RWPE2 (cell line): ENCODE results near the gene RNASEH2B.

ENCODE experiments used
- ATAC-seq: fragments of 200-7000 bp; cut with Tn5 transposase; 3 replicates; pipeline ENCODE4 v1.9.1; 2021; ENCODE audit warnings: low read depth
- DNase-seq: peaks from one replicate; pipeline ENCODE4 v3.0.0-alpha.2; 2020; ENCODE audit warnings: low spot score
- H3K27ac ChIP-seq: fragments of 450-650 bp; 2 replicates; pipeline ENCODE4 v1.5.1; 2017; ENCODE audit warnings: mild to moderate bottlenecking; ENCODE audit not compliant: poor library complexity, severe bottlenecking
- H3K27me3 ChIP-seq: fragments of 250-450 bp; sonication (Bioruptor Pico); 2 replicates; pipeline ENCODE4 v1.5.1; 2021; ENCODE audit warnings: mild to moderate bottlenecking, moderate library complexity; ENCODE audit not compliant: insufficient read depth, poor library complexity, severe bottlenecking
- H3K36me3 ChIP-seq: fragments of 250-450 bp; sonication (Bioruptor Pico); 2 replicates; pipeline ENCODE4 v1.5.1; 2020; ENCODE audit warnings: low read depth, mild to moderate bottlenecking, moderate library complexity
- H3K4me1 ChIP-seq: fragments of 250-450 bp; sonication (Bioruptor Pico); 2 replicates; pipeline ENCODE4 v1.5.1; 2021; ENCODE audit warnings: mild to moderate bottlenecking, moderate library complexity; ENCODE audit not compliant: insufficient read depth, poor library complexity, severe bottlenecking
- H3K4me3 ChIP-seq: fragments of 250-450 bp; sonication (Bioruptor Pico); 2 replicates; pipeline ENCODE4 v1.5.1; 2021; ENCODE audit warnings: mild to moderate bottlenecking, moderate library complexity; ENCODE audit not compliant: severe bottlenecking
- H3K9me3 ChIP-seq: fragments of 250-450 bp; sonication (Bioruptor Pico); 2 replicates; pipeline ENCODE4 v1.5.1; 2021; ENCODE audit warnings: mild to moderate bottlenecking, moderate library complexity; ENCODE audit not compliant: severe bottlenecking
- TF ChIP-seq, protein P1 (sequence below): fragments of 450-650 bp; IDR thresholded peaks from one replicate; pipeline ENCODE4 v1.5.1; 2017; ENCODE audit warnings: mild to moderate bottlenecking, moderate library complexity; ENCODE audit not compliant: poor library complexity, severe bottlenecking

RNASEH2B gene

DNA sequence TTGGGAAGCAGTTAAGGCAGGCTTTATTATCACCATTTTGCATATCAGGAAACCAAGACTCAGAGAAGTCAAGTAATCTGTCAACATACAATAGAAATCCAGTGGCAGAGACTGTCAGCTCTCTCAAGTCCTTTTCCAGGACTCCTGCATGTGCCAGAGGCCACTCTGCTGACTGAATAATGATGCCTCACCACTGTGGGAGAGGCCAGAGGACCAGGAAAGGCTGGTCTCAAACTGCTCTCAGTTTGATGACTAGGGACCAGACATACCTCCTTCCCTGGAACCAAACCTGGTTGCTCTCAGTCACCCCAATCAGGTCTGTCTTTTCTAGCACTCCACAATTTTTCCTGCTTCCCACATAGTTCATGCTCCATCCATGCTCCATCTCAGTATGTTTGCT lies 8.0 kb downstream of the RNASEH2B start:
- Histone ChIP-seq H3K36me3 (no peaks in the 10 kb centered on the region; the same call in 1 of the 2 replicates), H3K27ac (no peak overlapping the region), H3K27me3 (no peaks in the 10 kb centered on the region), H3K4me1 (no peaks in the 10 kb centered on the region), H3K4me3 (no peak overlapping the region), H3K9me3 (peaks cover 4% of the 10 kb centered on the region)
- DNase-seq (no peak), ATAC-seq (no peak)
- TF ChIP-seq, protein P1, sequence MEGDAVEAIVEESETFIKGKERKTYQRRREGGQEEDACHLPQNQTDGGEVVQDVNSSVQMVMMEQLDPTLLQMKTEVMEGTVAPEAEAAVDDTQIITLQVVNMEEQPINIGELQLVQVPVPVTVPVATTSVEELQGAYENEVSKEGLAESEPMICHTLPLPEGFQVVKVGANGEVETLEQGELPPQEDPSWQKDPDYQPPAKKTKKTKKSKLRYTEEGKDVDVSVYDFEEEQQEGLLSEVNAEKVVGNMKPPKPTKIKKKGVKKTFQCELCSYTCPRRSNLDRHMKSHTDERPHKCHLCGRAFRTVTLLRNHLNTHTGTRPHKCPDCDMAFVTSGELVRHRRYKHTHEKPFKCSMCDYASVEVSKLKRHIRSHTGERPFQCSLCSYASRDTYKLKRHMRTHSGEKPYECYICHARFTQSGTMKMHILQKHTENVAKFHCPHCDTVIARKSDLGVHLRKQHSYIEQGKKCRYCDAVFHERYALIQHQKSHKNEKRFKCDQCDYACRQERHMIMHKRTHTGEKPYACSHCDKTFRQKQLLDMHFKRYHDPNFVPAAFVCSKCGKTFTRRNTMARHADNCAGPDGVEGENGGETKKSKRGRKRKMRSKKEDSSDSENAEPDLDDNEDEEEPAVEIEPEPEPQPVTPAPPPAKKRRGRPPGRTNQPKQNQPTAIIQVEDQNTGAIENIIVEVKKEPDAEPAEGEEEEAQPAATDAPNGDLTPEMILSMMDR = no peak

DNA sequence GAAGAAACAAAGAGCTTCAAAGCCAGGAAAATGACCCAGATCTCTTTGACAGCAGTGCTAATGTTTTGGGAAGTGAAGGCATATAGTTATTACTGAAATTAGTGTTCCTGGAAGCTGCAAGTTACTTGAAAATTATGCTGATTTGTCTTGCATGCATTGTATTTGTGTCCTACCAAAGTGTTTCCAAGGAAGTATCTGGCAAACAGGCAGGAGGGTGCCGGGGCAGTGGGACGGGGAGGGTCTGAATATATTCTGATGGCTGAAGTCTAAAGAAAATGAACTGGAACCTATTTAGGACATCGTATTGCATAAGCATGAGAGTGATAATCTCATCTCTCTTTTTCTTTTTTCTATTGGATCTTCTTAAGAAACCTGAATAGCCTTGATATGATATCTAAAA lies 9.0 kb downstream of the RNASEH2B start:
- H3K9me3 ChIP-seq = peaks cover 4% of the 10 kb centered on the region
- H3K36me3 ChIP-seq = no peaks in the 10 kb centered on the region; the same call in 1 of the 2 replicates
- H3K4me3 ChIP-seq = no peak overlapping the region
- ATAC-seq = no peak
- H3K27ac ChIP-seq = no peak overlapping the region
- no peaks in the 10 kb centered on the region for H3K4me1 ChIP-seq
- TF ChIP-seq, protein P1 = no peak
- no peaks in the 10 kb centered on the region for H3K27me3 ChIP-seq
- no peak for DNase-seq

DNA sequence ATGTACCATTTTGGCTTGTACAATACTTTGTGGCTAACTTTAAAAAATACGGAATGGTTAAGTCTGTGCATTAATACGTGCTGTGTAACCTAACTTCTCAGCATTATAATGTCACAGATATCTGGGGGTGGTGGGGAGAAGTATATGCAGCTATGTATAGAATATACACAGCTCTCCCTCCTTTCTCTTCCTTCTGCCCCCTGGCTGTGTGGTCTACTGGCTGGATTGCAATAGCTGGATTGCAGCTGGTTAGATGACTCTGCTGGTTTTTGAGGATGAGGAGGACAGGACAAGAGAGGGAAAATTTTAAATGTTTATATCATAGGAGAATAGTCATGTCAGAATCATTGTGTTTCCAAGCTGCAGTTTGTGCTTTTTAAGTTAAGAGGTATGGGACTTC lies 9.7 kb downstream of the RNASEH2B start:
- Histone ChIP-seq H3K4me3 (no peak overlapping the region), H3K27ac (no peak overlapping the region), H3K36me3 (no peaks in the 10 kb centered on the region; the same call in 1 of the 2 replicates), H3K4me1 (no peaks in the 10 kb centered on the region), H3K9me3 (peaks cover 5% of the 10 kb centered on the region), H3K27me3 (no peaks in the 10 kb centered on the region)
- ATAC-seq = no peak
- no peak for DNase-seq
- TF ChIP-seq, protein P1 = no peak

DNA sequence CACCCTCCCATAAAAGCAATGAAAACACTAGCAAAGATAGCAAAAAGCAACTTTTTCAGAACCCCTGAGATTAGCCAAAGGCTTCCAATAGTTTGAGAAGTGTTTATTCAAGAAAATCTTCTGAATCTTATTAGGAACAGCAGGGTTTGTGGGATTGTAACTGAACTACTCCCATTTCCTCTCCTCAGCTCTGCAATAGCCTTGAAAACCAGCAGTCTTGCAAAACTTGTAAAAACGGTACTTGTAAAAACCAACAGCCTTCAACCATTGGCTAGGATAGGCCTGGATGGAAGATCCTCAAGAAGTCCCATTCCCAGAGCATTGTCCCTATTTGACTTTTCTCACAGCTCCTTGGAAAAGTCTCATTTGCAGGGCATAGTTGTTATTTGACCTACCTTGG lies 12.1 kb downstream of the RNASEH2B start:
- no peak for DNase-seq
- no peak for ATAC-seq
- Histone ChIP-seq H3K4me3 (no peak overlapping the region), H3K27ac (no peak overlapping the region), H3K27me3 (no peaks in the 10 kb centered on the region), H3K4me1 (no peaks in the 10 kb centered on the region), H3K36me3 (no peaks in the 10 kb centered on the region), H3K9me3 (peaks cover 5% of the 10 kb centered on the region)
- TF ChIP-seq, protein P1 = no peak

DNA sequence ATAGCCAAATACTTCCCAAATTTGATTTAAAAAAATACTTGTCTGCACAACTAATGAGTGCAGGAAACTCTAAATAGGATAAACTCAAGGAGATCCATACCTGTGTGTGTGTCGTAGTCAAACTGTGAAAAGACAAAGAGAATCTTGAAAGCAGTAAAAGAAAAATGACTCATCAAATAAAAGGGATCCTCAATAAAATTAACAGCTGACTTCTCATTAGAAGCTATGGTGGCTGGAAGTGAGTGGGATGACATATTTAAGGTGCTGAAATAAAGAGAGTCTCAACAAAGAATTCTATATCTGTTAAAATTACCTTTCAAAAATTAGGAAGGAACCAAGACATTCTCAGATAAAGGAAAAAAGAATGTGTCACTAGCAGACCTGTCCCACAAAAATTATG lies 13.7 kb downstream of the RNASEH2B start:
- Histone ChIP-seq H3K9me3 (peaks cover 5% of the 10 kb centered on the region), H3K36me3 (no peaks in the 10 kb centered on the region), H3K27me3 (no peaks in the 10 kb centered on the region), H3K27ac (no peak overlapping the region), H3K4me3 (no peak overlapping the region), H3K4me1 (no peaks in the 10 kb centered on the region)
- no peak for ATAC-seq
- TF ChIP-seq, protein P1 = no peak
- no peak for DNase-seq
